Fibroblast of pulmonary artery (primary cell): ENCODE data around the gene AZIN2.

Experiments used
- DNase-seq: peaks from one replicate; pipeline ENCODE4 v3.0.0-alpha.2; 2010; ENCODE audit warnings: low read depth
- H3K4me3 ChIP-seq: replicated peaks from 2 replicates; pipeline ENCODE4 v1.5.1; 2011; ENCODE audit warnings: low read depth, mild to moderate bottlenecking, control low read depth, low read length, moderate library complexity
- CTCF ChIP-seq: IDR thresholded peaks from 2 replicates; pipeline ENCODE4 v1.5.1; 2011; ENCODE audit warnings: mild to moderate bottlenecking, control low read depth, low read length, inconsistent platforms; ENCODE audit errors: missing control alignments

Gene AZIN2

DNA sequence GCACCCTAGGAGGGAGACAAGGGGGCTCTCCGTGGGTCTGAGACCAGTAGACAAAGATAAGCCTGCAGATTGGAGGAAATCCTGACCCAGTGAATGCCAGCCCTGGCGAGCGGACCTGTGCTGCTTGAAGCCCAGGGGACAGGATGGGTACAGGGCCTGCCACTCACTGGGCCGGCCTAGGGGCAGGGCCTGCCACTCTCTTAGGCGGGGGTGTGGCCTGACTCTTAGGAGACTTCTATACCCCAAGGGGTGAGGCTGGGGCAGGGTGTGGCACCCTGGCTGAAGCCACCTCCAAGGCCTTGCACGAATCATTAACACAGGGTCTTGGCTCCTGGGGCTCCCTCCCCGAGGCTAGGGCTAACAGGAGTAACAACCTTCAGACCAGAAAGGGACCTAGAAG, 70.2 kb downstream of the AZIN2 start:
- no peak for DNase-seq

GRCh38 chr1:33152685-33153432, 71.9 kb downstream of the AZIN2 start:
- DNase-seq: peak; percentile 85
- H3K4me3 ChIP-seq: no peak overlapping the region
- no peak for TF ChIP-seq CTCF

More for the DNA sequence above, 70.2 kb downstream of the AZIN2 start:
- no peak for TF ChIP-seq CTCF
- H3K4me3 ChIP-seq: no peak overlapping the region

DNA sequence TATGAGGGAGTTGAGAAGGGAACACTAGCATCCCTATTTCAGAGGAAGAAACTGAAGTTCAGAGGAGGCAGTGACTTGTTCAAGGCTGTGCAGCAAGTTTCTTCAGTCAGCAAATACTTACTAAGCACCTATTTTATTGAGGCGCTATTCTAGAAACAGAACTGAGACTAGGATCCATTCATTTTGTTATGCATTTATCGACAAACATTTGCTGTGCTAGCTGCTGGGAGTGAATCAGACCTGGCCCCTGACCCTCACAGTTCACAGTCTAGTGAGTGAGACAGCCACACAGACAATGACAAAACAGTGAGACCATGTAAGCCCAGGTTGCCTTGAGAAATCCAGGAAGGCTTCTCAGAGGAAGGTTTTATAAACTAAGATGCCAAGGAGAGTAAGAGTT, 72.7 kb downstream of the AZIN2 start:
- TF ChIP-seq CTCF: no peak
- no peak overlapping the region for H3K4me3 ChIP-seq
- DNase-seq: no peak

- TF ChIP-seq CTCF: no peak
- H3K4me3 ChIP-seq: no peak overlapping the region
- DNase-seq: no peak
These were observed 75.1 kb downstream of the AZIN2 start for GRCh38 chr1:33155877-33156538.

DNA sequence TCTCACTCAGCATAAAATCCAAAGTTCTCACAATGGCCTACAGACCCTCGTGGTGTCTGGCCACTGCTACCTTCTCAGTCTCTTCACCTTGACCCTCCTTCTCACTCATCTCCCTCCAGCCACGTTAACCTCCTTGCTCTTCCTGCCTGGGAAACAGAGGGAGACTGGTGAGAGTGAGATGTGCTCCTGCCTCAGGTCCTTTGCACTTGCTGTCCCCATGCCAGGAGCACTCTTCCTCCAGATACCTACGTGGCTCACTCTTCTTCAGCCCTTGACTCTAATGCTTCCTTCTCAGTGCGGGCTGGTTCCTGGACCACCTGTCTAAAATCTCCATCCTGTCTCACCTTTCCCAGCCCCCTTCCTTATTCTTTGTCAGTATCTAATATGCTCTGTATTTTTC, 76.2 kb downstream of the AZIN2 start:
- no peak for DNase-seq
- no peak overlapping the region for H3K4me3 ChIP-seq
- TF ChIP-seq CTCF: no peak

DNA sequence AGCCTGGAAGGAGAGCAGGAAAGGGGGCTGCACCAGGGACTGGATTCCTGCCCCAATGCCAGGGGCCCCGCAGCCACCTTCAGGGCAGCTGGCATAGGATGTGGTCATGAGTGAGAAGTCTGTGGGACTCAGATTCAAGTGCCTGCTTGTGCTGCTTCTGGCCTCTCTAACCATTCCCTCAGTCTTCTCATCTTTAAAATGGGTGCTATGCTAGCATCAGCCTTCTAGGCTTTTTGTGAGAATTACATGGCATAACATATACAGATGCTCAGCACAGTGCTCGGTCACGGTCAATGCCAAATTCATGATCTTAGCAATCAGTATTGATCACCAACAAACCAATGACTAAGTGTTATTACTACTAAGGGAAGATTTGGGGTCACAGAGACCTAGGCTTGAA, 77.4 kb downstream of the AZIN2 start:
- no peak for DNase-seq
- TF ChIP-seq CTCF: no peak
- H3K4me3 ChIP-seq: no peak overlapping the region
